ENCODE data around the gene CPN1. TPM values are rescaled to one million over a fixed set of nuclear protein-coding genes. Genes with fewer than 3 reads are reported as not detected.

The CPN1 gene
- total and polyA plus RNA-seq, 8 donors: not detected

DNA sequence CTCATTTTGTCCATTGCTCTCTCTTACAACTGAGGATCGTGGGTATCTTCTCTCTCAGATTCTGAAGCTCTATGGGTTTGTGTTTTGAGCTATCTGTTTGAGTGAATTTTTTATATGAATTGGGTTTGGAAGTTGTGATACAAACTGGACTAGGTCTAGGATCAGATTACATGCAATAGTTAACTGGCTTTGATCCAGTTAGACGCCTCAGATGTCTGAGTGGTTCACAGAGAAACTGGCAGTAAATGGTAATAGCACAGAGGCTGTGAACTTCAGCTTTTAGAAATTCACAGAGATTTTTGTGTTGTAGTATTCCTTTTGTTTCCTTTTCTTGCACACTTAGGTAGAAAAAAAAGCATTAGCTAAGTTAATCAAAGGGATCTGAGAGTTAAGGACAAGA, 59.3 kb downstream of the CPN1 start:
- Histone ChIP-seq H3K27ac (no peak overlapping the region), H3K36me3 (no peaks in the 10 kb centered on the region), H3K27me3 (no peaks in the 10 kb centered on the region), H3K9me3 (peaks cover 0 to 10% (median 3%) of the 10 kb centered on the region in 4 donors), H3K4me3 (no peak overlapping the region), H3K4me1 (peaks cover 10 to 16% (median 14%) of the 10 kb centered on the region in 4 donors)
- TF ChIP-seq POLR2A (IDR thresholded peaks at IDR 0.05): no peak
- no peak for TF ChIP-seq EP300 (IDR thresholded peaks at IDR 0.05)
- TF ChIP-seq CTCF (IDR thresholded peaks at IDR 0.05): no peak
- no peak for TF ChIP-seq POLR2AphosphoS5 (IDR thresholded peaks at IDR 0.05)
- 59 to 67% (median 67%) methylated on average over 2 of the region's 2 CpGs for WGBS, 5 donors
- intact Hi-C loops (cut with DNase I; ENCODE audit: low total_unique reads): no loop called here
- no peak for DNase-seq

GRCh38 chr10:100021322-100021721, 60.3 kb downstream of the CPN1 start:
- H3K4me1 ChIP-seq: peaks cover 10 to 16% (median 14%) of the 10 kb centered on the region in 4 donors
- DNase-seq: no peak
- 77 to 94% (median 85%) methylated on average over 1 of the region's 1 CpG for WGBS, 5 donors
- H3K27me3 ChIP-seq: no peaks in the 10 kb centered on the region
- no peak overlapping the region for H3K4me3 ChIP-seq
- TF ChIP-seq POLR2A (IDR thresholded peaks at IDR 0.05): no peak
- TF ChIP-seq POLR2AphosphoS5 (IDR thresholded peaks at IDR 0.05): no peak
- TF ChIP-seq CTCF (IDR thresholded peaks at IDR 0.05): no peak
- no peak for TF ChIP-seq EP300 (IDR thresholded peaks at IDR 0.05)
- H3K27ac ChIP-seq: no peak overlapping the region
- intact Hi-C loops (cut with DNase I; ENCODE audit: low total_unique reads): no loop called here
- H3K36me3 ChIP-seq: no peaks in the 10 kb centered on the region
- H3K9me3 ChIP-seq: no peaks in the 10 kb centered on the region

DNA sequence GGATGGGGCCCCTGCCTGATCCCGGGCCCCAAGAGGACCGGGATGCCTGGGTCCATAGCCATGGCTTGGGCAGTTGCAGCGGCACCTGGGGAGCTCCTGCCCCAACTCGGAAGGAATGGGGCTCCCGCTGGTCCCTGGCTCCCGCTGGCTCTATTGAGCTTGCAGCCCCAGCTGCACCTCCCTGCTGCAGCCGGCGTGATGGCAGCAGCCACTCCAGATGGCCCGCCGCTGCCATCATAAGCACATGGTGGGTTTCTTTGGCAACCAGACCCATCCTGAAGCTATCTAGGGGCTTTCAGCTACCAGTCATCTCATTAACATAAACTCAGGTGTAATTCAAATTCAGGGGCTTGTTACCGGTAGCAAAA, 60.8 kb downstream of the CPN1 start:
- intact Hi-C loops (cut with DNase I; ENCODE audit: low total_unique reads): no loop called here
- 44 to 76% (median 54%) methylated on average over 9 to 11 of the region's 11 CpGs for WGBS, 5 donors
- Histone ChIP-seq H3K27ac (no peak overlapping the region), H3K9me3 (no peaks in the 10 kb centered on the region), H3K27me3 (no peaks in the 10 kb centered on the region), H3K4me3 (no peak overlapping the region), H3K36me3 (no peaks in the 10 kb centered on the region), H3K4me1 (peaks cover 10 to 16% (median 14%) of the 10 kb centered on the region in 4 donors)
- no peak for TF ChIP-seq EP300 (IDR thresholded peaks at IDR 0.05)
- no peak for TF ChIP-seq POLR2AphosphoS5 (IDR thresholded peaks at IDR 0.05)
- no peak for TF ChIP-seq POLR2A (IDR thresholded peaks at IDR 0.05)
- no peak for TF ChIP-seq CTCF (IDR thresholded peaks at IDR 0.05)
- DNase-seq: no peak

- Histone ChIP-seq H3K4me3 (no peak overlapping the region), H3K27me3 (no peaks in the 10 kb centered on the region), H3K27ac (peak overlapping the region in 2 of 5 donors; percentile 17 to 46), H3K9me3 (no peaks in the 10 kb centered on the region), H3K36me3 (no peaks in the 10 kb centered on the region), H3K4me1 (peaks cover 10 to 16% (median 14%) of the 10 kb centered on the region in 4 donors)
- TF ChIP-seq CTCF (IDR thresholded peaks at IDR 0.05): no peak
- no peak for TF ChIP-seq POLR2A (IDR thresholded peaks at IDR 0.05)
- TF ChIP-seq EP300 (IDR thresholded peaks at IDR 0.05): no peak
- no peak for TF ChIP-seq POLR2AphosphoS5 (IDR thresholded peaks at IDR 0.05)
- intact Hi-C loops (cut with DNase I; ENCODE audit: low total_unique reads): no loop called here
- WGBS, 5 donors: 18 to 37% (median 32%) methylated on average over 4 to 5 of the region's 5 CpGs
- peak in 1 of 2 donors; percentile 63 for DNase-seq
Observed at GRCh38 chr10:100020142-100020885, 61.4 kb downstream of the CPN1 start.

All from stomach (tissue), 9 donors.